Hematopoietic multipotent progenitor cell treated with erythropoietin and hydrocortisone succinate and interleukin-3 and kit ligand, for 15 days (in vitro differentiated cells): Measurements from ENCODE around the gene BPIFB2.

Source experiments
- DNase-seq: peaks from one replicate; pipeline ENCODE4 v3.0.0-alpha.2; 2015; ENCODE audit warnings: low spot score

Gene BPIFB2

GRCh38 chr20:33071198-33071597 lies 63.7 kb downstream of the BPIFB2 start:
- DNase-seq: no peak

DNA sequence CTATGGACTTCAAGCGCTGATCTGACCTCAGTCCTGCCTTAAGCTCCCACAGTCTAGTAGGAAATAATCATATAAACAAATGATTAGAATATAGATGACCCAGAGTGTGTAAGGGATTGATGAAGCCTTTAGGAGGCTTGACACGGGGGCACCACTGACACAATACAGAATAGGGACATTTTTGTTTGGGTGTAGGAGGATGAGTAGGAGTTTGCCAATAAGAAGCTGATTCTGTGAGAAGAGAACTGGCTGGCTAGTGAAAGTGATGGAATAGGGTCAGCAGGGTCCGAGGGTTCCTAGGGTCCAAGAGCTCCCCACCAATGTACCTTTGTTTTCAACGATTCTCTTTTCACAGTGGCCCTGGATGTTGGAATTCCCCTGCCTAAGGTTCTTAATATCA lies 64.9 kb downstream of the BPIFB2 start:
- no peak for DNase-seq

GRCh38 chr20:33072813-33073212 lies 65.3 kb downstream of the BPIFB2 start:
- no peak for DNase-seq
